ENCODE data around the gene NEIL3.

- TF ChIP-seq CTCF (IDR thresholded peaks at IDR 0.05) = no peak
- TF ChIP-seq POLR2A (IDR thresholded peaks at IDR 0.05) = no peak
Observed at GRCh38 chr4:177391953-177392352, 82.3 kb downstream of the NEIL3 start.
